ENCODE measurements around the gene GOLGA7B. TPM values are rescaled to one million over a fixed set of nuclear protein-coding genes. Genes with fewer than 3 reads are reported as not detected.

The GOLGA7B gene
- total and polyA plus RNA-seq, 4 experiments from 2014 or later, result 0.46 to 7.9 (median 4.6) TPM

GRCh38 chr10:97870990-97871389 lies 21.3 kb downstream of the GOLGA7B start:
- no peaks in the 10 kb centered on the region for H3K27me3 ChIP-seq (ENCODE audit: insufficient read depth, low read length)
- no peak for DNase-seq
- ChIA-PET POLR2A (ENCODE audit: partially characterized antibody) (interaction anchor here (1.5 to 4.1 kb wide), 2 partner anchors 9 to 78 kb away, joined by 3 to 26 read pairs; no protein-coding TSS in a partner anchor), CTCF (ENCODE audit: partially characterized antibody) (interaction anchor here (1.6 to 11.0 kb wide), 6 partner anchors 10 to 161 kb away, joined by 6 to 392 read pairs (median 24); no protein-coding TSS in a partner anchor)
- H3K36me3 ChIP-seq (ENCODE audit: insufficient read depth, low read length), result no peaks in the 10 kb centered on the region
- Mint-ChIP-seq H3K36me3 (peaks cover 0 to 4% of the 10 kb centered on the region in 2 donors), H3K27me3 (peaks cover under 1 to 3% of the 10 kb centered on the region in 2 donors), H3K4me1 (peaks cover 6 to 14% (median 12%) of the 10 kb centered on the region in 4 donors), H3K4me3 (no peak overlapping the region), H3K27ac (no peak overlapping the region), H3K9me3 (no peaks in the 10 kb centered on the region)
- no peaks in the 10 kb centered on the region for H3K9me3 ChIP-seq (ENCODE audit: control insufficient read depth in 1 of 2, low read length in 2 of 2)
- intact Hi-C loops (cut with micrococcal nuclease), result no loop called here
- H3K27ac ChIP-seq (ENCODE audit: low read depth, low read length), result no peak overlapping the region
- no peak overlapping the region for H3K4me3 ChIP-seq (ENCODE audit: low read length in 2 of 2)
- peaks cover 16% of the 10 kb centered on the region for H3K4me1 ChIP-seq (ENCODE audit: insufficient read depth, low read length)

GRCh38 chr10:97873569-97873968 lies 23.9 kb downstream of the GOLGA7B start:
- no peak for DNase-seq
- H3K4me3 ChIP-seq (ENCODE audit: low read length in 2 of 2), result no peak overlapping the region
- ChIA-PET CTCF (ENCODE audit: partially characterized antibody) (interaction anchor here (1.7 to 11.0 kb wide), 2 partner anchors 15 to 82 kb away, joined by 4 to 392 read pairs; no protein-coding TSS in a partner anchor), POLR2A (ENCODE audit: partially characterized antibody) (no interaction called here)
- Mint-ChIP-seq H3K27me3 (peaks cover 1 to 3% of the 10 kb centered on the region in 2 donors), H3K4me3 (no peak overlapping the region), H3K4me1 (peaks cover 6 to 14% (median 12%) of the 10 kb centered on the region in 4 donors), H3K27ac (no peak overlapping the region), H3K9me3 (no peaks in the 10 kb centered on the region), H3K36me3 (no peaks in the 10 kb centered on the region)
- no peaks in the 10 kb centered on the region for H3K27me3 ChIP-seq (ENCODE audit: insufficient read depth, low read length)
- intact Hi-C loops (cut with micrococcal nuclease), result no loop called here
- H3K36me3 ChIP-seq (ENCODE audit: insufficient read depth, low read length), result no peaks in the 10 kb centered on the region
- H3K4me1 ChIP-seq (ENCODE audit: insufficient read depth, low read length), result peaks cover 16% of the 10 kb centered on the region
- no peaks in the 10 kb centered on the region for H3K9me3 ChIP-seq (ENCODE audit: control insufficient read depth in 1 of 2, low read length in 2 of 2)
- no peak overlapping the region for H3K27ac ChIP-seq (ENCODE audit: low read depth, low read length)

- Histone ChIP-seq H3K27me3 (ENCODE audit: insufficient read depth, low read length) (no peaks in the 10 kb centered on the region), H3K36me3 (ENCODE audit: insufficient read depth, low read length) (no peaks in the 10 kb centered on the region), H3K4me3 (ENCODE audit: low read length in 2 of 2) (no peak overlapping the region), H3K4me1 (ENCODE audit: insufficient read depth, low read length) (peaks cover 8% of the 10 kb centered on the region), H3K9me3 (ENCODE audit: control insufficient read depth in 1 of 2, low read length in 2 of 2) (no peaks in the 10 kb centered on the region), H3K27ac (ENCODE audit: low read depth, low read length) (no peak overlapping the region)
- H3K4me1 Mint-ChIP-seq, result peaks cover 4 to 6% (median 5%) of the 10 kb centered on the region in 4 donors
- CTCF ChIA-PET (ENCODE audit: partially characterized antibody), result interaction anchor here (0.6 to 11.0 kb wide), 3 partner anchors 14 to 171 kb away, joined by 3 to 392 read pairs (median 4); no protein-coding TSS in a partner anchor
- no peaks in the 10 kb centered on the region for H3K9me3 Mint-ChIP-seq
- no peak overlapping the region for H3K27ac Mint-ChIP-seq
- H3K36me3 Mint-ChIP-seq, result no peaks in the 10 kb centered on the region
- H3K4me3 Mint-ChIP-seq, result no peak overlapping the region
- peaks cover 1 to 3% of the 10 kb centered on the region in 2 donors for H3K27me3 Mint-ChIP-seq
- DNase-seq, result no peak
- POLR2A ChIA-PET (ENCODE audit: partially characterized antibody), result no interaction called here
- intact Hi-C loops (cut with micrococcal nuclease), result no loop called here
These were observed 24.7 kb downstream of the GOLGA7B start for GRCh38 chr10:97874332-97874731.

- Histone ChIP-seq H3K4me1 (ENCODE audit: insufficient read depth, low read length) (no peaks in the 10 kb centered on the region), H3K36me3 (ENCODE audit: insufficient read depth, low read length) (no peaks in the 10 kb centered on the region), H3K9me3 (ENCODE audit: control insufficient read depth in 1 of 2, low read length in 2 of 2) (no peaks in the 10 kb centered on the region), H3K27me3 (ENCODE audit: insufficient read depth, low read length) (no peaks in the 10 kb centered on the region), H3K4me3 (ENCODE audit: low read length in 2 of 2) (no peak overlapping the region), H3K27ac (ENCODE audit: low read depth, low read length) (no peak overlapping the region)
- POLR2A ChIA-PET (ENCODE audit: partially characterized antibody), result no interaction called here
- CTCF ChIA-PET (ENCODE audit: partially characterized antibody), result interaction anchor here (1.9 to 11.0 kb wide), 2 partner anchors 84 kb away, joined by 11 to 392 read pairs; no protein-coding TSS in a partner anchor
- no peaks in the 10 kb centered on the region for H3K4me1 Mint-ChIP-seq
- no peak overlapping the region for H3K4me3 Mint-ChIP-seq
- intact Hi-C loops (cut with micrococcal nuclease), result no loop called here
- H3K27me3 Mint-ChIP-seq, result peaks cover 1 to 3% of the 10 kb centered on the region in 2 donors
- no peaks in the 10 kb centered on the region for H3K9me3 Mint-ChIP-seq
- no peaks in the 10 kb centered on the region for H3K36me3 Mint-ChIP-seq
- no peak for DNase-seq
- no peak overlapping the region for H3K27ac Mint-ChIP-seq
These were observed 25.7 kb downstream of the GOLGA7B start for GRCh38 chr10:97875391-97875790.

DNA sequence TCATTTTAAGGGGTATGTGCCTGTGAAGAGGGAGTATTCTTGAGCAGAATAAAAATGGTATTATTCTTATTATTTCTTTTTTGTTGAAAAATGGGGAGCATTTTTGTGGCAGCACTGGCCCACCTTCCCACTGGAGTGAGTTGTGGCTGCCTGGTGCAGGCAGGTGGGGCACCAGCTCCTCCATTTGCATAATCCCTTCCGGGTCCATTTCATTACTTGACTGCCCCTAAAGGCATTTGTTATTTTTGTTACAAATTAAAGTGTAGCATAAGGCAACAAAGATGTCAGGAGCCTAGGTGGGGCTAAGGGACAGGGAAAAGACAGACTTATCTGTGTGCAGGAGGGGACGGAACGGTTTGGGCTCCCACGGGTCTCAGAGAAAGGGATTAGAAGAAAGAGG lies 26.8 kb downstream of the GOLGA7B start:
- Mint-ChIP-seq H3K4me3 (no peak overlapping the region), H3K4me1 (no peaks in the 10 kb centered on the region), H3K27me3 (peaks cover 4 to 5% of the 10 kb centered on the region in 2 donors), H3K36me3 (no peaks in the 10 kb centered on the region), H3K9me3 (no peaks in the 10 kb centered on the region), H3K27ac (no peak overlapping the region)
- Histone ChIP-seq H3K27ac (ENCODE audit: low read depth, low read length) (no peak overlapping the region), H3K36me3 (ENCODE audit: insufficient read depth, low read length) (no peaks in the 10 kb centered on the region), H3K4me1 (ENCODE audit: insufficient read depth, low read length) (no peaks in the 10 kb centered on the region), H3K27me3 (ENCODE audit: insufficient read depth, low read length) (no peaks in the 10 kb centered on the region), H3K4me3 (ENCODE audit: low read length in 2 of 2) (no peak overlapping the region), H3K9me3 (ENCODE audit: control insufficient read depth in 1 of 2, low read length in 2 of 2) (no peaks in the 10 kb centered on the region)
- ChIA-PET CTCF (ENCODE audit: partially characterized antibody) (interaction anchor here (1.1 to 1.9 kb wide), 3 partner anchors 8 to 116 kb away, joined by 3 to 11 read pairs (median 3); no protein-coding TSS in a partner anchor), POLR2A (ENCODE audit: partially characterized antibody) (no interaction called here)
- DNase-seq, result no peak
- intact Hi-C loops (cut with micrococcal nuclease), result no loop called here

- no peak for DNase-seq
- Mint-ChIP-seq H3K9me3 (no peaks in the 10 kb centered on the region), H3K27ac (no peak overlapping the region), H3K4me3 (no peak overlapping the region), H3K27me3 (peaks cover 4 to 8% of the 10 kb centered on the region in 2 donors), H3K4me1 (no peaks in the 10 kb centered on the region), H3K36me3 (no peaks in the 10 kb centered on the region)
- Histone ChIP-seq H3K27me3 (ENCODE audit: insufficient read depth, low read length) (no peaks in the 10 kb centered on the region), H3K4me3 (ENCODE audit: low read length in 2 of 2) (no peak overlapping the region), H3K4me1 (ENCODE audit: insufficient read depth, low read length) (no peaks in the 10 kb centered on the region), H3K27ac (ENCODE audit: low read depth, low read length) (no peak overlapping the region), H3K36me3 (ENCODE audit: insufficient read depth, low read length) (no peaks in the 10 kb centered on the region), H3K9me3 (ENCODE audit: control insufficient read depth in 1 of 2, low read length in 2 of 2) (no peaks in the 10 kb centered on the region)
- ChIA-PET CTCF (ENCODE audit: partially characterized antibody) (no interaction called here), POLR2A (ENCODE audit: partially characterized antibody) (no interaction called here)
- intact Hi-C loops (cut with micrococcal nuclease), result no loop called here
These were observed 29.6 kb downstream of the GOLGA7B start for GRCh38 chr10:97879241-97879640.

DNA sequence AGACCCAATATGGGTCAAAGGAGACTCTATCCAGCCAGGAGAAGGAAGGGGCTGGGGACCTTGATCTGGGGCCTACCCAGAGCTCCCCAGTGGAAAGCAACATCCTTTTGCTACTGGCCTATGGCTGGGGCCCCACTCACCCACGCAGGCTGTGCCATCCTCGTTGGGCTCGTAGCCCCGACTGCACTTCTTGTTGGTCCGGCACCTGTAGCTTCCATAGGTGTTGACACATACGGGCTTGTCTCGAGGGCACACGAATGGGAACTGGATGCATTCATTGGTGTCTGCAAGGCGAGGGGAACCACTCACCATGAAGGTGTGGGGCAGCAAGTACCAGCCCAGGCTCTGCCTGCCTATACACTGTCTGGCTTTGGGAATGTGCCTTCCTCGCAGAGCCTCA lies 30.5 kb downstream of the GOLGA7B start:
- H3K36me3 ChIP-seq (ENCODE audit: insufficient read depth, low read length), result no peaks in the 10 kb centered on the region
- no peaks in the 10 kb centered on the region for H3K4me1 ChIP-seq (ENCODE audit: insufficient read depth, low read length)
- H3K9me3 ChIP-seq (ENCODE audit: control insufficient read depth in 1 of 2, low read length in 2 of 2), result no peaks in the 10 kb centered on the region
- CTCF ChIA-PET (ENCODE audit: partially characterized antibody), result interaction anchor here (1.0 kb wide), 1 partner anchor 88 kb away, joined by 3 read pairs; no protein-coding TSS in a partner anchor
- no peak for DNase-seq
- POLR2A ChIA-PET (ENCODE audit: partially characterized antibody), result no interaction called here
- H3K27ac ChIP-seq (ENCODE audit: low read depth, low read length), result no peak overlapping the region
- no peaks in the 10 kb centered on the region for H3K4me1 Mint-ChIP-seq
- H3K27me3 ChIP-seq (ENCODE audit: insufficient read depth, low read length), result no peaks in the 10 kb centered on the region
- no peak overlapping the region for H3K4me3 Mint-ChIP-seq
- H3K27me3 Mint-ChIP-seq, result peaks cover 4 to 8% of the 10 kb centered on the region in 2 donors
- intact Hi-C loops (cut with micrococcal nuclease), result no loop called here
- H3K9me3 Mint-ChIP-seq, result no peaks in the 10 kb centered on the region
- no peak overlapping the region for H3K4me3 ChIP-seq (ENCODE audit: low read length in 2 of 2)
- no peaks in the 10 kb centered on the region for H3K36me3 Mint-ChIP-seq
- no peak overlapping the region for H3K27ac Mint-ChIP-seq

All from CD4-positive, alpha-beta memory T cell (primary cell).